Activated T-cell treated with anti-CD3 and anti-CD28 coated beads, Interleukin-2, amount 50 U/mL, for 72 hours (primary cell): ENCODE measurements around the gene TMEM164. TPM values are rescaled to one million over a fixed set of nuclear protein-coding genes. Genes with fewer than 3 reads are reported as not detected.
A peak's percentile ranks its signal among the peaks of the same experiment; 100 is the strongest.

Experiments
- ATAC-seq, 2 donors: fragments of 150-1000 bp; cut with Tn5 transposase; replicated peaks in 1 of 2; 2 replicates each; pipeline ENCODE4 v1.10.0; 2021; ENCODE audit warnings: moderate library complexity in 2 of 2, mild to moderate bottlenecking in 1 of 2
- DNase-seq, 2 donors: peaks; one replicate each; pipeline ENCODE4 v3.0.0; 2021 to 2022; ENCODE audit warnings: mixed read lengths in 1 of 2
- H3K27ac Mint-ChIP-seq: one replicate; pipeline ENCODE4 v1.8.0; 2022; ENCODE audit warnings: mild to moderate bottlenecking, moderate library complexity, mixed read lengths
- H3K27me3 Mint-ChIP-seq: one replicate; pipeline ENCODE4 v1.8.0; 2022; ENCODE audit warnings: low read depth, mixed read lengths
- H3K36me3 Mint-ChIP-seq, 2 donors: one replicate each; pipeline ENCODE4 v1.8.0; 2022; ENCODE audit warnings: mixed read lengths in 2 of 2, mild to moderate bottlenecking in 1 of 2; ENCODE audit not compliant: insufficient read depth in 2 of 2
- H3K4me1 Mint-ChIP-seq: one replicate; pipeline ENCODE4 v1.8.0; 2022; ENCODE audit warnings: low read depth, mixed read lengths
- H3K4me3 Mint-ChIP-seq, 2 donors: one replicate each; pipeline ENCODE4 v1.8.0; 2022; ENCODE audit warnings: mild to moderate bottlenecking in 2 of 2, mixed read lengths in 2 of 2, moderate library complexity in 2 of 2
- H3K9me3 Mint-ChIP-seq, 2 donors: one replicate each; pipeline ENCODE4 v1.8.0; 2022; ENCODE audit warnings: mixed read lengths in 2 of 2
- total RNA-seq, 2 donors: library from RNA; stranded (reverse); gene quantifications; one replicate each; pipeline ENCODE4 v1.2.3, GENCODE V29; 2022

Gene TMEM164
- total RNA-seq, 2 donors from 2014 or later = 15.0 to 19.5 TPM

GRCh38 chrX:110181459-110182137 is 178.7 kb downstream of the TMEM164 start:
- Mint-ChIP-seq H3K4me1 (peaks cover 12% of the 10 kb centered on the region), H3K9me3 (peaks cover 2 to 4% of the 10 kb centered on the region in 2 donors), H3K36me3 (peaks cover 3 to 5% of the 10 kb centered on the region in 2 donors), H3K27me3 (peaks cover 9% of the 10 kb centered on the region), H3K27ac (no peak overlapping the region), H3K4me3 (no peak overlapping the region)
- DNase-seq (no peak), ATAC-seq (peak; percentile 36 to 51)

GRCh38 chrX:110182362-110182761 is 179.4 kb downstream of the TMEM164 start:
- peaks cover 2 to 4% of the 10 kb centered on the region in 2 donors for H3K9me3 Mint-ChIP-seq
- H3K27ac Mint-ChIP-seq = no peak overlapping the region
- DNase-seq (peak; percentile 6 to 7), ATAC-seq (peak; percentile 45 to 75)
- H3K36me3 Mint-ChIP-seq = peaks cover 3 to 9% of the 10 kb centered on the region in 2 donors
- peaks cover 12% of the 10 kb centered on the region for H3K4me1 Mint-ChIP-seq
- H3K4me3 Mint-ChIP-seq = no peak overlapping the region
- peaks cover 9% of the 10 kb centered on the region for H3K27me3 Mint-ChIP-seq

GRCh38 chrX:110182865-110183264 is 180.0 kb downstream of the TMEM164 start:
- Mint-ChIP-seq H3K4me3 (no peak overlapping the region), H3K27ac (no peak overlapping the region), H3K9me3 (peaks cover 2 to 4% of the 10 kb centered on the region in 2 donors), H3K36me3 (peaks cover 3 to 9% of the 10 kb centered on the region in 2 donors), H3K4me1 (peaks cover 12% of the 10 kb centered on the region), H3K27me3 (peaks cover 9% of the 10 kb centered on the region)
- no peak for ATAC-seq
- DNase-seq = no peak

- H3K4me1 Mint-ChIP-seq = peaks cover 12% of the 10 kb centered on the region
- H3K9me3 Mint-ChIP-seq = peaks cover 2 to 4% of the 10 kb centered on the region in 2 donors
- H3K27ac Mint-ChIP-seq = no peak overlapping the region
- no peak for DNase-seq
- ATAC-seq = no peak
- H3K36me3 Mint-ChIP-seq = peaks cover 3 to 9% of the 10 kb centered on the region in 2 donors
- H3K4me3 Mint-ChIP-seq = no peak overlapping the region
- H3K27me3 Mint-ChIP-seq = peaks cover 9% of the 10 kb centered on the region
Measured at GRCh38 chrX:110183314-110183713, 180.4 kb downstream of the TMEM164 start.

GRCh38 chrX:110188701-110189558 is 186.0 kb downstream of the TMEM164 start:
- Mint-ChIP-seq H3K36me3 (peaks cover 2 to 9% of the 10 kb centered on the region in 2 donors), H3K27ac (peak overlapping the region; percentile 79), H3K4me1 (peaks cover 11% of the 10 kb centered on the region), H3K27me3 (peaks cover 6% of the 10 kb centered on the region), H3K4me3 (peak overlapping the region in 1 of 2 donors; percentile 19), H3K9me3 (peaks cover 2 to 4% of the 10 kb centered on the region in 2 donors)
- no peak for DNase-seq
- ATAC-seq = peak; percentile 33 to 34

- Mint-ChIP-seq H3K27ac (no peak overlapping the region), H3K27me3 (peaks cover 6% of the 10 kb centered on the region), H3K9me3 (no peaks in the 10 kb centered on the region), H3K36me3 (no peaks in the 10 kb centered on the region), H3K4me1 (peaks cover 11% of the 10 kb centered on the region), H3K4me3 (no peak overlapping the region)
- DNase-seq (no peak), ATAC-seq (no peak)
Measured at GRCh38 chrX:110192516-110192915, 189.6 kb downstream of the TMEM164 start.

- Mint-ChIP-seq H3K27ac (no peak overlapping the region), H3K36me3 (no peaks in the 10 kb centered on the region), H3K4me3 (no peak overlapping the region), H3K27me3 (peaks cover 6% of the 10 kb centered on the region), H3K4me1 (no peaks in the 10 kb centered on the region), H3K9me3 (no peaks in the 10 kb centered on the region)
- ATAC-seq (no peak), DNase-seq (no peak)
Measured at GRCh38 chrX:110194977-110195376, 192.1 kb downstream of the TMEM164 start.

- no peaks in the 10 kb centered on the region for H3K9me3 Mint-ChIP-seq
- H3K4me1 Mint-ChIP-seq = peaks cover 8% of the 10 kb centered on the region
- ATAC-seq (no peak), DNase-seq (no peak)
- H3K36me3 Mint-ChIP-seq = no peaks in the 10 kb centered on the region
- no peak overlapping the region for H3K4me3 Mint-ChIP-seq
- no peak overlapping the region for H3K27ac Mint-ChIP-seq
- H3K27me3 Mint-ChIP-seq = peaks cover 5% of the 10 kb centered on the region
Measured at GRCh38 chrX:110201799-110202198, 198.9 kb downstream of the TMEM164 start.

GRCh38 chrX:110204986-110205385 is 202.1 kb downstream of the TMEM164 start:
- Mint-ChIP-seq H3K27me3 (peaks cover 5% of the 10 kb centered on the region), H3K36me3 (no peaks in the 10 kb centered on the region), H3K9me3 (no peaks in the 10 kb centered on the region), H3K27ac (no peak overlapping the region), H3K4me3 (peak overlapping the region in 1 of 2 donors; percentile 16), H3K4me1 (peaks cover 12% of the 10 kb centered on the region)
- ATAC-seq (peak; percentile 71 to 73), DNase-seq (no peak)

GRCh38 chrX:110208092-110208491 is 205.2 kb downstream of the TMEM164 start:
- Mint-ChIP-seq H3K9me3 (no peaks in the 10 kb centered on the region), H3K36me3 (no peaks in the 10 kb centered on the region), H3K27ac (no peak overlapping the region), H3K4me3 (no peak overlapping the region), H3K4me1 (peaks cover 18% of the 10 kb centered on the region), H3K27me3 (peaks cover 5% of the 10 kb centered on the region)
- DNase-seq (no peak), ATAC-seq (no peak)

GRCh38 chrX:110210417-110211139 is 207.7 kb downstream of the TMEM164 start:
- ATAC-seq = no peak
- no peak for DNase-seq
- peaks cover 10% of the 10 kb centered on the region for H3K4me1 Mint-ChIP-seq
- no peaks in the 10 kb centered on the region for H3K9me3 Mint-ChIP-seq
- H3K27me3 Mint-ChIP-seq = no peaks in the 10 kb centered on the region
- H3K4me3 Mint-ChIP-seq = no peak overlapping the region
- peaks cover 0 to 3% of the 10 kb centered on the region in 2 donors for H3K36me3 Mint-ChIP-seq
- no peak overlapping the region for H3K27ac Mint-ChIP-seq

- Mint-ChIP-seq H3K27me3 (no peaks in the 10 kb centered on the region), H3K36me3 (peaks cover 0 to 3% of the 10 kb centered on the region in 2 donors), H3K27ac (no peak overlapping the region)
Measured at GRCh38 chrX:110211340-110211739, 208.4 kb downstream of the TMEM164 start.

GRCh38 chrX:110212299-110212698 is 209.4 kb downstream of the TMEM164 start:
- peaks cover 0 to 3% of the 10 kb centered on the region in 2 donors for H3K36me3 Mint-ChIP-seq
- ATAC-seq = no peak
- no peak for DNase-seq
- H3K9me3 Mint-ChIP-seq = no peaks in the 10 kb centered on the region
- no peak overlapping the region for H3K4me3 Mint-ChIP-seq
- H3K4me1 Mint-ChIP-seq = peaks cover 10% of the 10 kb centered on the region
- no peak overlapping the region for H3K27ac Mint-ChIP-seq
- no peaks in the 10 kb centered on the region for H3K27me3 Mint-ChIP-seq

More at GRCh38 chrX:110211340-110211739, 208.4 kb downstream of the TMEM164 start:
- DNase-seq (no peak), ATAC-seq (no peak)
- H3K4me3 Mint-ChIP-seq = no peak overlapping the region
- no peaks in the 10 kb centered on the region for H3K9me3 Mint-ChIP-seq
- peaks cover 10% of the 10 kb centered on the region for H3K4me1 Mint-ChIP-seq
